ENCODE data around the gene TACC2. TPM values are rescaled to one million over a fixed set of nuclear protein-coding genes. Genes with fewer than 3 reads are reported as not detected.

The TACC2 gene
- total RNA-seq, 3 donors from 2014 or later: 26.1 to 30.5 (median 28.5) TPM

- intact Hi-C loops (cut with DNase I; ENCODE audit: low total_unique reads): no loop called here
- Histone ChIP-seq H3K9me3 (peaks cover 0 to 4% of the 10 kb centered on the region in 2 donors), H3K27ac (peak overlapping the region; percentile 50 to 72), H3K27me3 (no peaks in the 10 kb centered on the region), H3K4me3 (peak overlapping the region in 2 of 3 donors; percentile 3 to 6), H3K36me3 (no peaks in the 10 kb centered on the region), H3K4me1 (peaks cover 0 to 4% of the 10 kb centered on the region in 2 donors)
- TF ChIP-seq POLR2AphosphoS5 (IDR thresholded peaks at IDR 0.05) (no peak), CTCF (IDR thresholded peaks at IDR 0.05) (no peak), POLR2A (IDR thresholded peaks at IDR 0.05) (no peak)
- DNase-seq (ENCODE audit: low spot score in 2 of 2): no peak
These were observed 160.9 kb downstream of the TACC2 start for GRCh38 chr10:122149561-122150505.

GRCh38 chr10:122151121-122151694 lies 162.2 kb downstream of the TACC2 start:
- Histone ChIP-seq H3K27ac (no peak overlapping the region), H3K4me1 (peaks cover 0 to 4% of the 10 kb centered on the region in 2 donors), H3K9me3 (no peaks in the 10 kb centered on the region), H3K27me3 (no peaks in the 10 kb centered on the region), H3K36me3 (no peaks in the 10 kb centered on the region), H3K4me3 (no peak overlapping the region)
- no peak for DNase-seq (ENCODE audit: low spot score in 2 of 2)
- TF ChIP-seq POLR2AphosphoS5 (IDR thresholded peaks at IDR 0.05) (no peak), POLR2A (IDR thresholded peaks at IDR 0.05) (no peak), CTCF (IDR thresholded peaks at IDR 0.05) (no peak)
- intact Hi-C loops (cut with DNase I; ENCODE audit: low total_unique reads): no loop called here

GRCh38 chr10:122152544-122152943 lies 163.6 kb downstream of the TACC2 start:
- Histone ChIP-seq H3K4me3 (no peak overlapping the region), H3K4me1 (peaks cover 0 to 4% of the 10 kb centered on the region in 2 donors), H3K9me3 (no peaks in the 10 kb centered on the region), H3K36me3 (no peaks in the 10 kb centered on the region), H3K27me3 (no peaks in the 10 kb centered on the region), H3K27ac (no peak overlapping the region)
- DNase-seq (ENCODE audit: low spot score in 2 of 2): no peak
- TF ChIP-seq POLR2AphosphoS5 (IDR thresholded peaks at IDR 0.05) (peak in 1 of 3 donors; percentile 67), CTCF (IDR thresholded peaks at IDR 0.05) (no peak)
- intact Hi-C loops (cut with DNase I; ENCODE audit: low total_unique reads): no loop called here

- peak overlapping the region; percentile 71 to 85 for H3K27ac ChIP-seq
- H3K36me3 ChIP-seq: no peaks in the 10 kb centered on the region
- no peaks in the 10 kb centered on the region for H3K27me3 ChIP-seq
- TF ChIP-seq CTCF (IDR thresholded peaks at IDR 0.05) (no peak), POLR2A (IDR thresholded peaks at IDR 0.05) (no peak), POLR2AphosphoS5 (IDR thresholded peaks at IDR 0.05) (no peak)
- no peak overlapping the region for H3K4me3 ChIP-seq
- intact Hi-C loops (cut with DNase I; ENCODE audit: low total_unique reads): no loop called here
- H3K9me3 ChIP-seq: no peaks in the 10 kb centered on the region
- H3K4me1 ChIP-seq: no peaks in the 10 kb centered on the region
- DNase-seq (ENCODE audit: low spot score in 2 of 2): no peak
These were observed 165.1 kb downstream of the TACC2 start for GRCh38 chr10:122154031-122154544.
